Measurements from ENCODE around the gene PDE8A. TPM values are rescaled to one million over a fixed set of nuclear protein-coding genes. Genes with fewer than 3 reads are reported as not detected.

Gene PDE8A
- total and polyA plus RNA-seq, 2 of the 13 experiments (the other 11 are each of a cell fraction or from before 2014, with no cell fraction given) = 26.3 to 48.5 TPM

DNA sequence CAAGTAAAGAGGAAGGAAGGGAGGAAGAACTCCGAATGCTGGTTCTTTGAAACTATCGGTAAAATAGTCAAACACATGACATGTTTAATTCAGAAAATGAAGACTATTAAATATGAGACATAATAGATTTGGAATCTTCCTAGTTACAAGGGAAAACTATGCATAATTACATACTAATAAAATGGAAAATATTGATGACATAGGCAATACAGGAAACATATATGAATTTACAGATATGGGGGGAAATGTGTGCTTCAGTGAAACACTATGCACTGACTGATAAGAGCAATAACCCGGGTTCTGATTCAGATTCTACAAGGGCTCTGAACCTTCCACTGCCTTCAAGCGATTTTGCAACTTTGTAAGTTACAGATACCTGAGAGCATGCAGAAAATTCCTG, 185.9 kb downstream of the PDE8A start:
- DNase-seq (ENCODE audit: low spot score) = no peak
- Histone ChIP-seq H3K9ac (ENCODE audit: insufficient read depth, low read depth, low read length) (no peak overlapping the region), H3K4me1 (ENCODE audit: insufficient read depth, low read length) (peaks cover 18% of the 10 kb centered on the region), H3K79me2 (ENCODE audit: insufficient read depth, low read length) (no peaks in the 10 kb centered on the region), H3K27me3 (ENCODE audit: control insufficient read depth in 1 of 2, insufficient read depth in 2 of 2, low read length in 2 of 2) (peaks cover 0 to 2% of the 10 kb centered on the region in 2 experiments; a peak in 2 of 5 replicates), H2AFZ (ENCODE audit: low read length) (no peak overlapping the region), H3K36me3 (replicated peaks in 1 of 2; ENCODE audit: control insufficient read depth in 1 of 2, insufficient read depth in 2 of 2, low read length in 2 of 2) (no peaks in the 10 kb centered on the region), H3K4me3 (replicated peaks in 1 of 3; ENCODE audit: insufficient read depth in 1 of 3, low read depth in 2 of 3, low read length in 3 of 3) (no peak overlapping the region), H3K4me2 (ENCODE audit: low read depth, low read length) (no peak overlapping the region), H3K9me3 (ENCODE audit: low read length) (no peaks in the 10 kb centered on the region), H3K27ac (ENCODE audit: extremely low read length, insufficient read depth, low read length) (no peak overlapping the region), H4K20me1 (ENCODE audit: insufficient read depth, low read length) (no peaks in the 10 kb centered on the region)
- CTCF ChIA-PET (ENCODE audit: low intra/inter-chr PET ratio, low total read pairs) = no interaction called here
- POLR2A ChIA-PET = no interaction called here
- WGBS (ENCODE audit: low lambda C conversion rate) = 15% methylated on average over 4 of the region's 4 CpGs
- no peak for FAIRE-seq
- in situ Hi-C loops (cut with HindIII; ENCODE audit: extremely low pct_ligation_motif_present, low pct_unique_long_range_greater_than_20kb) = loop anchor here (25.0 kb wide), 1 partner anchor 330 kb away; no protein-coding TSS in a partner anchor
- intact Hi-C loops (cut with micrococcal nuclease; ENCODE audit: unreplicated experiment) = no loop called here
- ATAC-seq = no peak
- no TSS peak for BruUV-seq (replicated peaks)
- no peak for TF ChIP-seq EZH2 (conservative IDR thresholded peaks at IDR 0.05; ENCODE audit: low read depth, low read length)
- peak; percentile 62 to 89 for TF ChIP-seq MAFK (conservative IDR thresholded peaks at IDR 0.05 in 1 of 2, IDR thresholded peaks at IDR 0.05 in 1 of 2; ENCODE audit: low read length in 2 of 2)
- TF ChIP-seq NFKBIZ (CRISPR knock-in tag; IDR thresholded peaks at IDR 0.05) = no peak
- no peak for TF ChIP-seq ZNF556 (CRISPR knock-in tag; IDR thresholded peaks at IDR 0.05; ENCODE audit: borderline replicate concordance)
- TF ChIP-seq ZNF431 (CRISPR knock-in tag; IDR thresholded peaks at IDR 0.05; ENCODE audit: borderline replicate concordance, low read depth) = no peak
- peak; percentile 75 for TF ChIP-seq MAFF (IDR thresholded peaks at IDR 0.05; ENCODE audit: low read depth, low read length)
- TF ChIP-seq, protein P1, sequence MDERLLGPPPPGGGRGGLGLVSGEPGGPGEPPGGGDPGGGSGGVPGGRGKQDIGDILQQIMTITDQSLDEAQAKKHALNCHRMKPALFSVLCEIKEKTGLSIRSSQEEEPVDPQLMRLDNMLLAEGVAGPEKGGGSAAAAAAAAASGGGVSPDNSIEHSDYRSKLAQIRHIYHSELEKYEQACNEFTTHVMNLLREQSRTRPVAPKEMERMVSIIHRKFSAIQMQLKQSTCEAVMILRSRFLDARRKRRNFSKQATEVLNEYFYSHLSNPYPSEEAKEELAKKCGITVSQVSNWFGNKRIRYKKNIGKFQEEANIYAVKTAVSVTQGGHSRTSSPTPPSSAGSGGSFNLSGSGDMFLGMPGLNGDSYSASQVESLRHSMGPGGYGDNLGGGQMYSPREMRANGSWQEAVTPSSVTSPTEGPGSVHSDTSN (CRISPR knock-in tag; IDR thresholded peaks at IDR 0.05) = no peak
- no peak for TF ChIP-seq ZNF878 (CRISPR knock-in tag; IDR thresholded peaks at IDR 0.05)
- TF ChIP-seq, protein P2, sequence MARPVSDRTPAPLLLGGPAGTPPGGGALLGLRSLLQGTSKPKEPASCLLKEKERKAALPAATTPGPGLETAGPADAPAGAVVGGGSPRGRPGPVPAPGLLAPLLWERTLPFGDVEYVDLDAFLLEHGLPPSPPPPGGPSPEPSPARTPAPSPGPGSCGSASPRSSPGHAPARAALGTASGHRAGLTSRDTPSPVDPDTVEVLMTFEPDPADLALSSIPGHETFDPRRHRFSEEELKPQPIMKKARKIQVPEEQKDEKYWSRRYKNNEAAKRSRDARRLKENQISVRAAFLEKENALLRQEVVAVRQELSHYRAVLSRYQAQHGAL (CRISPR knock-in tag; IDR thresholded peaks at IDR 0.05; ENCODE audit: not compliant biosample characterization) = no peak
- TF ChIP-seq ZNF530 (CRISPR knock-in tag; IDR thresholded peaks at IDR 0.05; ENCODE audit: low read depth) = no peak
- no peak for TF ChIP-seq SP5 (CRISPR knock-in tag; IDR thresholded peaks at IDR 0.05; ENCODE audit: borderline replicate concordance, low read depth)
- no peak for TF ChIP-seq CBX5 (CRISPR knock-in tag; IDR thresholded peaks at IDR 0.05; ENCODE audit: borderline replicate concordance)
